ENCODE data around the gene TANC1. TPM values are rescaled to one million over a fixed set of nuclear protein-coding genes. Genes with fewer than 3 reads are reported as not detected.

The TANC1 gene
- total RNA-seq, 2 experiments from 2014 or later, result 0.41 to 0.47 TPM

DNA sequence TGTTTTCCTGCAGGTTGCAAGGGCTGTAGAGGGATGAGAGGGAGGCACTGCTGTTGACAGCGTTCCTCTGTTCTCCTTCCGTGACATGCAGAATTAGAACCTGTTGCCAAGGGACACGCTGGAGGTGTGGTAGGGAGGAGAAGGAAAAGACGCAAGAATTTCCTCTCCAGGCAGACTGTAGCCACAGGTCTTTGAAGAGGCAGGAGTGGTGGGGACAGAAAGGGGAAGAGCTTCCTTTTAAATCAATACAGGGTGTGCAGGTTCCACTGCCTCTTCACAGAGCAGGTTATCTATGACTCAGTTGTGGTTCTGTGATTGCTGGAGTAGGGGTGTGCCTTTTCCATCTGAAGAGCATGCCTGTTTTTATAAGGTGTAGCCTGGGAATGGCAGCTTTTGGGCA lies 185.0 kb downstream of the TANC1 start:
- Histone ChIP-seq H3K4me3 (ENCODE audit: low read length) (no peak overlapping the region), H3K27ac (ENCODE audit: low read depth in 1 of 2, low read length in 2 of 2) (no peak overlapping the region), H3K36me3 (ENCODE audit: insufficient read depth, low read length) (no peaks in the 10 kb centered on the region), H3K4me1 (ENCODE audit: insufficient read depth, low read length) (peaks cover 30% of the 10 kb centered on the region), H3K9me3 (ENCODE audit: control insufficient read depth in 1 of 2, insufficient read depth in 1 of 2, low read length in 2 of 2) (no peaks in the 10 kb centered on the region), H3K27me3 (ENCODE audit: control insufficient read depth in 1 of 2, insufficient read depth in 2 of 2, low read length in 2 of 2) (no peaks in the 10 kb centered on the region)
- H3K27ac Mint-ChIP-seq, result no peak overlapping the region
- POLR2A ChIA-PET, result interaction anchor here (0.9 to 1.0 kb wide), 2 partner anchors 9 to 14 kb away, joined by 3 read pairs; no protein-coding TSS in a partner anchor
- peak overlapping the region; percentile 12 for H3K4me3 Mint-ChIP-seq
- peak in 1 of 14 experiments; percentile 5 for DNase-seq
- no peaks in the 10 kb centered on the region for H3K9me3 Mint-ChIP-seq
- H3K4me1 Mint-ChIP-seq (ENCODE audit: low read depth), result peaks cover 29% of the 10 kb centered on the region
- intact Hi-C loops (cut with DNase I, micrococcal nuclease), result no loop called here
- TF ChIP-seq, protein P1, sequence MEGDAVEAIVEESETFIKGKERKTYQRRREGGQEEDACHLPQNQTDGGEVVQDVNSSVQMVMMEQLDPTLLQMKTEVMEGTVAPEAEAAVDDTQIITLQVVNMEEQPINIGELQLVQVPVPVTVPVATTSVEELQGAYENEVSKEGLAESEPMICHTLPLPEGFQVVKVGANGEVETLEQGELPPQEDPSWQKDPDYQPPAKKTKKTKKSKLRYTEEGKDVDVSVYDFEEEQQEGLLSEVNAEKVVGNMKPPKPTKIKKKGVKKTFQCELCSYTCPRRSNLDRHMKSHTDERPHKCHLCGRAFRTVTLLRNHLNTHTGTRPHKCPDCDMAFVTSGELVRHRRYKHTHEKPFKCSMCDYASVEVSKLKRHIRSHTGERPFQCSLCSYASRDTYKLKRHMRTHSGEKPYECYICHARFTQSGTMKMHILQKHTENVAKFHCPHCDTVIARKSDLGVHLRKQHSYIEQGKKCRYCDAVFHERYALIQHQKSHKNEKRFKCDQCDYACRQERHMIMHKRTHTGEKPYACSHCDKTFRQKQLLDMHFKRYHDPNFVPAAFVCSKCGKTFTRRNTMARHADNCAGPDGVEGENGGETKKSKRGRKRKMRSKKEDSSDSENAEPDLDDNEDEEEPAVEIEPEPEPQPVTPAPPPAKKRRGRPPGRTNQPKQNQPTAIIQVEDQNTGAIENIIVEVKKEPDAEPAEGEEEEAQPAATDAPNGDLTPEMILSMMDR (IDR thresholded peaks at IDR 0.05), result no peak
- H3K27me3 Mint-ChIP-seq, result no peaks in the 10 kb centered on the region
- no peaks in the 10 kb centered on the region for H3K36me3 Mint-ChIP-seq (ENCODE audit: low read depth)
- ATAC-seq (ENCODE audit: poor library complexity), result no peak
- CTCF ChIA-PET, result interaction anchor here (1.5 kb wide), 1 partner anchor 35 kb away, joined by 3 read pairs; no protein-coding TSS in a partner anchor

DNA sequence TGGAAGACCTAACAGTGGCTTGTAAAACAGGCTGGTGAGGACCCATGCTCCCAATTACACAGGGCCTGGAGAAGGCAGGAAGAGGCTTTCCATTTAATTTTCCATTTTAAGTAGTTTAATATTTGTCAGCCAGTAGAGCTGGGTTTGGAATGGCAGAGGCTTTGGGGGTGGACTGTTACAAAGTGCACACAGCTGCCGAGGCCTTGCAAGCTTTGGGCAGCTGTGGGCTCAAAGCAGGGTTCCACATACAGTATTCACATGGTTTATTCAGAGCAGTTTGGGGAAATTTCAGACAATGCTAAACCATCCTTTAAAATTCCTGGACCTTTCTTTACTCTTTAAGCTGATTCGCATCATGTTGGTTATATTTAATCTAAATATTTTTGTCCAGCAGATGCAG lies 185.5 kb downstream of the TANC1 start:
- Histone ChIP-seq H3K27me3 (ENCODE audit: control insufficient read depth in 1 of 2, insufficient read depth in 2 of 2, low read length in 2 of 2) (no peaks in the 10 kb centered on the region), H3K4me1 (ENCODE audit: insufficient read depth, low read length) (peaks cover 30% of the 10 kb centered on the region), H3K36me3 (ENCODE audit: insufficient read depth, low read length) (no peaks in the 10 kb centered on the region), H3K27ac (ENCODE audit: low read depth in 1 of 2, low read length in 2 of 2) (no peak overlapping the region), H3K4me3 (ENCODE audit: low read length) (no peak overlapping the region), H3K9me3 (ENCODE audit: control insufficient read depth in 1 of 2, insufficient read depth in 1 of 2, low read length in 2 of 2) (no peaks in the 10 kb centered on the region)
- ATAC-seq (ENCODE audit: poor library complexity) (no peak), DNase-seq (no peak)
- Mint-ChIP-seq H3K27ac (no peak overlapping the region), H3K9me3 (no peaks in the 10 kb centered on the region), H3K27me3 (no peaks in the 10 kb centered on the region), H3K4me1 (ENCODE audit: low read depth) (peaks cover 29% of the 10 kb centered on the region), H3K4me3 (no peak overlapping the region), H3K36me3 (ENCODE audit: low read depth) (no peaks in the 10 kb centered on the region)
- TF ChIP-seq, protein P1 (IDR thresholded peaks at IDR 0.05), result no peak
- intact Hi-C loops (cut with DNase I, micrococcal nuclease), result no loop called here
- POLR2A ChIA-PET, result interaction anchor here (0.9 kb wide), 1 partner anchor 14 kb away, joined by 3 read pairs; no protein-coding TSS in a partner anchor
- CTCF ChIA-PET, result interaction anchor here (1.5 kb wide), 1 partner anchor 35 kb away, joined by 3 read pairs; no protein-coding TSS in a partner anchor

DNA sequence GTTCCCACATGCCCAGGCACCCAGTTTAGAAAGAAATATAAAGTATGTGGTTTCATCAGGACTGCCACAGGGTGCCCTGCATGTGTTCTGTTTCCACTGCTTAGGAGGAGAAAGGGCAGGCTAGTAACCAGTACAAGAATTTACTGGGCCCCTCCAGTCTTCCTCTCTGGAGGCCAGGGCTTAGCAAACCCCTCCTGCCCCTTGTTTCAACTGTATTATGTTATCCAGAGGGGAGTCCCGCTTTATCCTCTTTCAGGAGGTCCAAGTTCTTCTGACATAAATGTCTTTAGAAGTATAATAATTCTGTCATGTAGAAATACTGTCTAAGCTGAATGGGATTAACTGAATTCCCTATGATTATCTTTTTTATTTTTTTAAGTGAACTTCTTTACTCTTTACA lies 185.9 kb downstream of the TANC1 start:
- POLR2A ChIA-PET, result interaction anchor here (0.9 kb wide), 1 partner anchor 15 kb away, joined by 3 read pairs; no protein-coding TSS in a partner anchor
- no peak overlapping the region for H3K4me3 ChIP-seq (ENCODE audit: low read length)
- no peaks in the 10 kb centered on the region for H3K9me3 ChIP-seq (ENCODE audit: control insufficient read depth in 1 of 2, insufficient read depth in 1 of 2, low read length in 2 of 2)
- H3K4me1 ChIP-seq (ENCODE audit: insufficient read depth, low read length), result peaks cover 30% of the 10 kb centered on the region
- no peaks in the 10 kb centered on the region for H3K36me3 ChIP-seq (ENCODE audit: insufficient read depth, low read length)
- Mint-ChIP-seq H3K4me3 (no peak overlapping the region), H3K27ac (no peak overlapping the region), H3K27me3 (no peaks in the 10 kb centered on the region), H3K36me3 (ENCODE audit: low read depth) (no peaks in the 10 kb centered on the region), H3K4me1 (ENCODE audit: low read depth) (peaks cover 29% of the 10 kb centered on the region), H3K9me3 (no peaks in the 10 kb centered on the region)
- H3K27me3 ChIP-seq (ENCODE audit: control insufficient read depth in 1 of 2, insufficient read depth in 2 of 2, low read length in 2 of 2), result no peaks in the 10 kb centered on the region
- CTCF ChIA-PET, result interaction anchor here (1.5 kb wide), 1 partner anchor 36 kb away, joined by 3 read pairs; no protein-coding TSS in a partner anchor
- ATAC-seq (ENCODE audit: poor library complexity) (no peak), DNase-seq (no peak)
- H3K27ac ChIP-seq (ENCODE audit: low read depth in 1 of 2, low read length in 2 of 2), result no peak overlapping the region
- intact Hi-C loops (cut with DNase I, micrococcal nuclease), result no loop called here
- TF ChIP-seq, protein P1 (IDR thresholded peaks at IDR 0.05), result no peak

Data from CD4-positive, alpha-beta T cell (primary cell).